Neural cell (in vitro differentiated cells): Measurements from ENCODE around the gene SGCD.

Experiments used
- EZH2 ChIP-seq: fragments of 200-600, 300-800 bp; shearing (Covaris generic), sonication (generic); IDR thresholded peaks from 2 replicates; pipeline ENCODE4 v1.6.1; 2014; ENCODE audit warnings: antibody characterized with exemption, low read length, borderline replicate concordance, mild to moderate bottlenecking; ENCODE audit not compliant: insufficient read depth, poor library complexity, severe bottlenecking
- POLR2AphosphoS5 ChIP-seq: IDR thresholded peaks from 2 replicates; pipeline ENCODE4 v1.6.1; 2012
- TF ChIP-seq, protein P1 (sequence below): fragments of 450-650 bp; IDR thresholded peaks from 2 replicates; pipeline ENCODE4 v1.5.1; 2014; ENCODE audit warnings: antibody characterized with exemption, mild to moderate bottlenecking, moderate library complexity; ENCODE audit not compliant: poor library complexity, severe bottlenecking
- TF ChIP-seq, protein P2 (sequence below): IDR thresholded peaks from 2 replicates; pipeline ENCODE4 v1.6.1; 2012; ENCODE audit warnings: borderline replicate concordance

DNA sequence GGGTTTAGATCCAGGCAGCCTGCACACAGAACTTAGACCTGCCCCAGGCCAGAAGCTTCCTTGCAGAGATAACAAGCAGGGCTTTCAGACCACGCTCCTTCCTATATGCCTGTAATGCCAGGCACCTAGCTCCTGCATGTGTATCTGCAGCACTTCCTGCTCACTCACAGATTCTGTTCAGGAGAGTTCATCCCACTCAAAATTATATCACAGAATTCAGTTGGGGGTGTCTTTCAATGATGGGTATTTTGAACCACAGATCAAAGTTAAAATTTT lies 105.8 kb downstream of the SGCD start:
- TF ChIP-seq, protein P1, sequence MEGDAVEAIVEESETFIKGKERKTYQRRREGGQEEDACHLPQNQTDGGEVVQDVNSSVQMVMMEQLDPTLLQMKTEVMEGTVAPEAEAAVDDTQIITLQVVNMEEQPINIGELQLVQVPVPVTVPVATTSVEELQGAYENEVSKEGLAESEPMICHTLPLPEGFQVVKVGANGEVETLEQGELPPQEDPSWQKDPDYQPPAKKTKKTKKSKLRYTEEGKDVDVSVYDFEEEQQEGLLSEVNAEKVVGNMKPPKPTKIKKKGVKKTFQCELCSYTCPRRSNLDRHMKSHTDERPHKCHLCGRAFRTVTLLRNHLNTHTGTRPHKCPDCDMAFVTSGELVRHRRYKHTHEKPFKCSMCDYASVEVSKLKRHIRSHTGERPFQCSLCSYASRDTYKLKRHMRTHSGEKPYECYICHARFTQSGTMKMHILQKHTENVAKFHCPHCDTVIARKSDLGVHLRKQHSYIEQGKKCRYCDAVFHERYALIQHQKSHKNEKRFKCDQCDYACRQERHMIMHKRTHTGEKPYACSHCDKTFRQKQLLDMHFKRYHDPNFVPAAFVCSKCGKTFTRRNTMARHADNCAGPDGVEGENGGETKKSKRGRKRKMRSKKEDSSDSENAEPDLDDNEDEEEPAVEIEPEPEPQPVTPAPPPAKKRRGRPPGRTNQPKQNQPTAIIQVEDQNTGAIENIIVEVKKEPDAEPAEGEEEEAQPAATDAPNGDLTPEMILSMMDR, result no peak
- TF ChIP-seq EZH2 (no peak), POLR2AphosphoS5 (no peak)
- TF ChIP-seq, protein P2, sequence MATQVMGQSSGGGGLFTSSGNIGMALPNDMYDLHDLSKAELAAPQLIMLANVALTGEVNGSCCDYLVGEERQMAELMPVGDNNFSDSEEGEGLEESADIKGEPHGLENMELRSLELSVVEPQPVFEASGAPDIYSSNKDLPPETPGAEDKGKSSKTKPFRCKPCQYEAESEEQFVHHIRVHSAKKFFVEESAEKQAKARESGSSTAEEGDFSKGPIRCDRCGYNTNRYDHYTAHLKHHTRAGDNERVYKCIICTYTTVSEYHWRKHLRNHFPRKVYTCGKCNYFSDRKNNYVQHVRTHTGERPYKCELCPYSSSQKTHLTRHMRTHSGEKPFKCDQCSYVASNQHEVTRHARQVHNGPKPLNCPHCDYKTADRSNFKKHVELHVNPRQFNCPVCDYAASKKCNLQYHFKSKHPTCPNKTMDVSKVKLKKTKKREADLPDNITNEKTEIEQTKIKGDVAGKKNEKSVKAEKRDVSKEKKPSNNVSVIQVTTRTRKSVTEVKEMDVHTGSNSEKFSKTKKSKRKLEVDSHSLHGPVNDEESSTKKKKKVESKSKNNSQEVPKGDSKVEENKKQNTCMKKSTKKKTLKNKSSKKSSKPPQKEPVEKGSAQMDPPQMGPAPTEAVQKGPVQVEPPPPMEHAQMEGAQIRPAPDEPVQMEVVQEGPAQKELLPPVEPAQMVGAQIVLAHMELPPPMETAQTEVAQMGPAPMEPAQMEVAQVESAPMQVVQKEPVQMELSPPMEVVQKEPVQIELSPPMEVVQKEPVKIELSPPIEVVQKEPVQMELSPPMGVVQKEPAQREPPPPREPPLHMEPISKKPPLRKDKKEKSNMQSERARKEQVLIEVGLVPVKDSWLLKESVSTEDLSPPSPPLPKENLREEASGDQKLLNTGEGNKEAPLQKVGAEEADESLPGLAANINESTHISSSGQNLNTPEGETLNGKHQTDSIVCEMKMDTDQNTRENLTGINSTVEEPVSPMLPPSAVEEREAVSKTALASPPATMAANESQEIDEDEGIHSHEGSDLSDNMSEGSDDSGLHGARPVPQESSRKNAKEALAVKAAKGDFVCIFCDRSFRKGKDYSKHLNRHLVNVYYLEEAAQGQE, result no peak
